Transverse colon (tissue), 4 donors: Measurements from ENCODE around the gene ZNF26. TPM values are rescaled to one million over a fixed set of nuclear protein-coding genes. Genes with fewer than 3 reads are reported as not detected.

Experiments
- DNase-seq: peaks from one replicate; pipeline ENCODE4 v3.0.0-alpha.2; 2019
- H3K27ac ChIP-seq, 4 donors: fragments of 200-600 bp; sonication (generic); 2 replicates each; pipeline ENCODE4 v1.5.1; 2016 to 2018; ENCODE audit warnings: inconsistent platforms in 4 of 4
- H3K27me3 ChIP-seq: fragments of 200-600 bp; sonication (generic); 2 replicates; pipeline ENCODE4 v1.5.1; 2017; ENCODE audit warnings: inconsistent platforms
- H3K36me3 ChIP-seq, 4 donors: fragments of 200-600 bp; sonication (generic); 2 replicates each; pipeline ENCODE4 v1.5.1; 2017 to 2019; ENCODE audit warnings: inconsistent platforms in 4 of 4
- H3K4me1 ChIP-seq, 4 donors: fragments of 200-600 bp; sonication (generic); 2 replicates each; pipeline ENCODE4 v1.5.1; 2017 to 2020; ENCODE audit warnings: inconsistent platforms in 4 of 4
- H3K4me3 ChIP-seq, 4 donors: fragments of 200-600 bp; sonication (generic); 1 replicate in 1 of 4; 2 replicates in 3 of 4; pipeline versions ENCODE4 v1.5.1 to v1.6.1; 2017 to 2019; ENCODE audit warnings: inconsistent platforms in 4 of 4
- H3K9me3 ChIP-seq, 2 donors: fragments of 200-600 bp; sonication (generic); 2 replicates each; pipeline ENCODE4 v1.5.1; 2017 to 2019; ENCODE audit warnings: inconsistent platforms in 2 of 2
- CTCF ChIP-seq, 5 experiments: fragments of 200-600 bp in 3 of 5; fragments of 450-650 bp in 2 of 5; sonication (generic) in 3 of 5; IDR thresholded peaks; 1 replicate in 2 of 5; 2 replicates in 3 of 5; pipeline ENCODE4 v1.5.1; 2016 to 2017; ENCODE audit warnings: antibody characterized with exemption in 5 of 5, inconsistent platforms in 3 of 5, mild to moderate bottlenecking in 2 of 5, moderate library complexity in 1 of 5
- EP300 ChIP-seq: sonication (generic); formaldehyde crosslinking; IDR thresholded peaks from one replicate; pipeline ENCODE4 v1.6.1; 2017; ENCODE audit warnings: antibody characterized with exemption, low read depth
- POLR2A ChIP-seq: fragments of 450-650 bp; IDR thresholded peaks from one replicate; pipeline ENCODE4 v1.6.1; 2016; ENCODE audit warnings: antibody characterized with exemption, mild to moderate bottlenecking, moderate library complexity
- POLR2AphosphoS5 ChIP-seq, 3 donors: sonication (generic); formaldehyde crosslinking; IDR thresholded peaks; one replicate each; pipeline ENCODE4 v1.6.1; 2016; ENCODE audit warnings: antibody characterized with exemption in 3 of 3
- WGBS, 2 donors: methylation state at CpG; one replicate each; pipeline ENCODE4 v1.1.5; 2018; ENCODE audit warnings: low coverage in 1 of 2; 5-methylcytosine and 5-hydroxymethylcytosine counted together
- in situ Hi-C, 4 donors: fragments of 200-750 bp; cut with MboI; loops; one replicate each; pipeline versions ENCODE4 v1.15.0 to v1.15.1; 2017; ENCODE audit warnings: low sequenced_read_pairs in 3 of 4, low pct_ligation_motif_present in 1 of 4, low pct_unique_long_range_greater_than_20kb in 1 of 4
- intact Hi-C: fragments of 100-400 bp; cut with DNase I; formaldehyde crosslinking; loops from one replicate; pipeline ENCODE4 v1.15.1; 2023; ENCODE audit warnings: low total_unique reads
- small RNA-seq, 4 donors: library from RNA; depleted of rRNA; stranded (forward); fragments of <200 nt; gene quantifications; one replicate each; pipeline ENCODE3, GENCODE V24; 2016
- total RNA-seq, 4 donors: library from RNA; depleted of rRNA; stranded (reverse); fragments of >200 nt; gene quantifications; one replicate each; pipeline ENCODE4 v1.1.0, GENCODE V29; 2016

The ZNF26 gene
- total RNA-seq, 4 donors from 2014 or later = 12.7 to 26.3 (median 18.5) TPM

- H3K9me3 ChIP-seq = peaks cover 77 to 95% of the 10 kb centered on the region in 2 donors
- 89 to 91% methylated on average over 2 of the region's 2 CpGs for WGBS, 2 donors
- DNase-seq = no peak
- no peak overlapping the region for H3K4me3 ChIP-seq
- no peaks in the 10 kb centered on the region for H3K4me1 ChIP-seq
- in situ Hi-C loops (no loop called here), intact Hi-C loops (no loop called here)
- no peak overlapping the region for H3K27ac ChIP-seq
- H3K27me3 ChIP-seq = no peaks in the 10 kb centered on the region
- H3K36me3 ChIP-seq = peaks cover 0 to 2% (median 0%) of the 10 kb centered on the region in 4 donors
- TF ChIP-seq POLR2AphosphoS5 (IDR thresholded peaks at IDR 0.05) = no peak
- no peak for TF ChIP-seq CTCF (IDR thresholded peaks at IDR 0.05)
- no peak for TF ChIP-seq POLR2A
- TF ChIP-seq EP300 = no peak
Measured at GRCh38 chr12:133073836-133074235, 87.7 kb downstream of the ZNF26 start.

Small RNA genes lying within 50 kb of the gene (small RNA-seq; reads per million reads assigned to genes)
- gene RNU4ATAC12P = 0 reads per million in 4 donors

Other genes starting within 250 kb of the ZNF26 start
- gene ANKLE2, start 224.5 kb upstream of the ZNF26 start, total RNA-seq = 100 to 1,000 TPM in 2 of 4 donors, 10 to 100 TPM in 2; 46.0 to 146 (median 88.6) TPM
- gene GOLGA3, start 157.5 kb upstream of the ZNF26 start, total RNA-seq = 100 to 1,000 TPM in 2 of 4 donors, 10 to 100 TPM in 2; 90.9 to 113 (median 99.9) TPM
- 100 to 1,000 TPM in 1 of 4 donors, 10 to 100 TPM in 3; 47.7 to 132 (median 61.9) TPM for gene CHFR, start 98.8 kb upstream of the ZNF26 start, total RNA-seq
- gene ZNF605, start 30.1 kb upstream of the ZNF26 start, total RNA-seq = 10 to 100 TPM in 2 of 4 donors, 1 to 10 TPM in 2; 4.5 to 21.3 (median 10.3) TPM
- gene ZNF84, start 51.1 kb downstream of the ZNF26 start, total RNA-seq = 100 to 1,000 TPM in 1 of 4 donors, 10 to 100 TPM in 3; 16.2 to 144 (median 44.5) TPM
- gene ZNF140, start 94.6 kb downstream of the ZNF26 start, total RNA-seq = 10 to 100 TPM; 13.8 to 35.6 (median 14.8) TPM
- 1 to 10 TPM; 1.4 to 3.8 (median 1.9) TPM for gene ZNF891, start 143.9 kb downstream of the ZNF26 start, total RNA-seq
- 10 to 100 TPM in 2 of 4 donors, 1 to 10 TPM in 2; 2.6 to 13.7 (median 10.7) TPM for gene ZNF10, start 144.3 kb downstream of the ZNF26 start, total RNA-seq
- 10 to 100 TPM; 12.2 to 30.3 (median 16.1) TPM for gene ZNF268, start 195.1 kb downstream of the ZNF26 start, total RNA-seq
- not detected for gene ANHX, start 249.5 kb downstream of the ZNF26 start, total RNA-seq